Stimulated activated naive CD8-positive, alpha-beta T cell treated with anti-CD3 and anti-CD28 coated beads, Interleukin-15, amount 100 ng/mL, for 72 hours (primary cell): ENCODE data around the gene CAMK1G.
A peak's percentile ranks its signal among the peaks of the same experiment; 100 is the strongest.

Experiments used
- ATAC-seq: fragments of 150-1000 bp; cut with Tn5 transposase; 2 replicates; pipeline ENCODE4 v1.10.0; 2021; ENCODE audit warnings: mild to moderate bottlenecking, moderate library complexity
- DNase-seq, 2 donors: peaks; one replicate each; pipeline ENCODE4 v3.0.0; 2021 to 2022
- H3K27ac Mint-ChIP-seq, 2 donors: one replicate each; pipeline ENCODE4 v1.8.0; 2022; ENCODE audit warnings: mild to moderate bottlenecking in 2 of 2, mixed read lengths in 2 of 2, moderate library complexity in 2 of 2
- H3K27me3 Mint-ChIP-seq: one replicate; pipeline ENCODE4 v1.8.0; 2022; ENCODE audit warnings: mixed read lengths
- H3K4me1 Mint-ChIP-seq: one replicate; pipeline ENCODE4 v1.8.0; 2022; ENCODE audit warnings: mild to moderate bottlenecking, mixed read lengths
- H3K4me3 Mint-ChIP-seq, 2 donors: one replicate each; pipeline ENCODE4 v1.8.0; 2022; ENCODE audit warnings: mild to moderate bottlenecking in 2 of 2, mixed read lengths in 2 of 2, moderate library complexity in 1 of 2
- H3K9me3 Mint-ChIP-seq, 2 donors: one replicate each; pipeline ENCODE4 v1.8.0; 2022; ENCODE audit warnings: mixed read lengths in 2 of 2

The CAMK1G gene

GRCh38 chr1:209629621-209630382 is 46.3 kb downstream of the CAMK1G start:
- H3K27ac Mint-ChIP-seq: peak overlapping the region in 1 of 2 donors; percentile 59
- DNase-seq (no peak), ATAC-seq (no peak)
- no peak overlapping the region for H3K4me3 Mint-ChIP-seq
- H3K27me3 Mint-ChIP-seq: peaks cover 5% of the 10 kb centered on the region
- H3K9me3 Mint-ChIP-seq: no peaks in the 10 kb centered on the region
- H3K4me1 Mint-ChIP-seq: peaks cover 8% of the 10 kb centered on the region

- no peak for ATAC-seq
- H3K9me3 Mint-ChIP-seq: no peaks in the 10 kb centered on the region
- no peak overlapping the region for H3K4me3 Mint-ChIP-seq
- H3K4me1 Mint-ChIP-seq: peaks cover 8% of the 10 kb centered on the region
- no peak for DNase-seq
- peaks cover 5% of the 10 kb centered on the region for H3K27me3 Mint-ChIP-seq
- H3K27ac Mint-ChIP-seq: peak overlapping the region in 1 of 2 donors; percentile 59
Observed at GRCh38 chr1:209630383-209631225, 47.1 kb downstream of the CAMK1G start.

- DNase-seq (no peak), ATAC-seq (no peak)
- Mint-ChIP-seq H3K4me1 (no peaks in the 10 kb centered on the region), H3K9me3 (no peaks in the 10 kb centered on the region), H3K27ac (peak overlapping the region; percentile 12 to 13), H3K27me3 (no peaks in the 10 kb centered on the region), H3K4me3 (no peak overlapping the region)
Observed at GRCh38 chr1:209633335-209633997, 50.0 kb downstream of the CAMK1G start.

- peak; percentile 32 for ATAC-seq
- Mint-ChIP-seq H3K27ac (no peak overlapping the region), H3K9me3 (no peaks in the 10 kb centered on the region), H3K27me3 (no peaks in the 10 kb centered on the region), H3K4me3 (no peak overlapping the region), H3K4me1 (no peaks in the 10 kb centered on the region)
- DNase-seq: no peak
Observed at GRCh38 chr1:209634005-209634737, 50.7 kb downstream of the CAMK1G start.

GRCh38 chr1:209635850-209636249 is 52.3 kb downstream of the CAMK1G start:
- no peak for DNase-seq
- no peaks in the 10 kb centered on the region for H3K9me3 Mint-ChIP-seq
- no peaks in the 10 kb centered on the region for H3K4me1 Mint-ChIP-seq
- H3K27me3 Mint-ChIP-seq: no peaks in the 10 kb centered on the region
- no peak for ATAC-seq
- no peak overlapping the region for H3K4me3 Mint-ChIP-seq
- H3K27ac Mint-ChIP-seq: peak overlapping the region in 1 of 2 donors; percentile 70

GRCh38 chr1:209641832-209642172 is 58.3 kb downstream of the CAMK1G start:
- Mint-ChIP-seq H3K27ac (no peak overlapping the region), H3K4me3 (no peak overlapping the region), H3K27me3 (no peaks in the 10 kb centered on the region), H3K9me3 (no peaks in the 10 kb centered on the region), H3K4me1 (no peaks in the 10 kb centered on the region)
- DNase-seq (no peak), ATAC-seq (no peak)

- Mint-ChIP-seq H3K4me3 (no peak overlapping the region), H3K27ac (no peak overlapping the region), H3K27me3 (no peaks in the 10 kb centered on the region), H3K4me1 (no peaks in the 10 kb centered on the region), H3K9me3 (no peaks in the 10 kb centered on the region)
- ATAC-seq: no peak
- no peak for DNase-seq
Observed at GRCh38 chr1:209642816-209643215, 59.3 kb downstream of the CAMK1G start.

- Mint-ChIP-seq H3K9me3 (no peaks in the 10 kb centered on the region), H3K27ac (no peak overlapping the region), H3K27me3 (no peaks in the 10 kb centered on the region), H3K4me1 (no peaks in the 10 kb centered on the region), H3K4me3 (no peak overlapping the region)
- ATAC-seq (no peak), DNase-seq (no peak)
Observed at GRCh38 chr1:209643285-209644020, 59.9 kb downstream of the CAMK1G start.

- H3K27me3 Mint-ChIP-seq: no peaks in the 10 kb centered on the region
- peak overlapping the region in 1 of 2 donors; percentile 7 for H3K27ac Mint-ChIP-seq
- ATAC-seq (no peak), DNase-seq (no peak)
- H3K4me1 Mint-ChIP-seq: peaks cover 20% of the 10 kb centered on the region
- H3K9me3 Mint-ChIP-seq: no peaks in the 10 kb centered on the region
- no peak overlapping the region for H3K4me3 Mint-ChIP-seq
Observed at GRCh38 chr1:209645574-209646452, 62.3 kb downstream of the CAMK1G start.

GRCh38 chr1:209646558-209646957 is 63.0 kb downstream of the CAMK1G start:
- DNase-seq (no peak), ATAC-seq (no peak)
- Mint-ChIP-seq H3K27ac (no peak overlapping the region), H3K4me1 (peaks cover 27% of the 10 kb centered on the region), H3K9me3 (no peaks in the 10 kb centered on the region), H3K27me3 (no peaks in the 10 kb centered on the region), H3K4me3 (no peak overlapping the region)

GRCh38 chr1:209647156-209647555 is 63.6 kb downstream of the CAMK1G start:
- no peaks in the 10 kb centered on the region for H3K27me3 Mint-ChIP-seq
- no peak for ATAC-seq
- H3K9me3 Mint-ChIP-seq: no peaks in the 10 kb centered on the region
- peaks cover 33% of the 10 kb centered on the region for H3K4me1 Mint-ChIP-seq
- no peak overlapping the region for H3K27ac Mint-ChIP-seq
- no peak for DNase-seq
- H3K4me3 Mint-ChIP-seq: no peak overlapping the region

- H3K27me3 Mint-ChIP-seq: no peaks in the 10 kb centered on the region
- no peak overlapping the region for H3K4me3 Mint-ChIP-seq
- H3K4me1 Mint-ChIP-seq: peaks cover 45% of the 10 kb centered on the region
Observed at GRCh38 chr1:209648346-209648745, 64.8 kb downstream of the CAMK1G start.

GRCh38 chr1:209648931-209649776 is 65.6 kb downstream of the CAMK1G start:
- no peak overlapping the region for H3K27ac Mint-ChIP-seq
- H3K4me3 Mint-ChIP-seq: no peak overlapping the region

More at GRCh38 chr1:209648346-209648745, 64.8 kb downstream of the CAMK1G start:
- ATAC-seq (no peak), DNase-seq (no peak)
- H3K27ac Mint-ChIP-seq: no peak overlapping the region
- H3K9me3 Mint-ChIP-seq: no peaks in the 10 kb centered on the region

More at GRCh38 chr1:209648931-209649776, 65.6 kb downstream of the CAMK1G start:
- no peak for DNase-seq
- no peak for ATAC-seq
- Mint-ChIP-seq H3K4me1 (peaks cover 53% of the 10 kb centered on the region), H3K27me3 (no peaks in the 10 kb centered on the region), H3K9me3 (no peaks in the 10 kb centered on the region)
